Body of pancreas (tissue), 4 donors: Measurements from ENCODE around the gene CHST8. TPM values are rescaled to one million over a fixed set of nuclear protein-coding genes. Genes with fewer than 3 reads are reported as not detected.

Source experiments
- ATAC-seq: fragments of 150-250 bp; one replicate; pipeline ENCODE4 v1.9.1; 2016
- DNase-seq, 4 donors: peaks; one replicate each; pipeline ENCODE4 v3.0.0-alpha.2; 2019
- H3K27ac ChIP-seq, 4 donors: fragments of 200-600 bp; sonication (generic); 1 replicate in 3 of 4; 2 replicates in 1 of 4; pipeline versions ENCODE4 v1.5.1 to v1.6.1; 2016 to 2019; ENCODE audit warnings: mild to moderate bottlenecking in 1 of 4, mixed read lengths in 1 of 4, moderate library complexity in 1 of 4
- H3K27me3 ChIP-seq, 2 donors: fragments of 200-600 bp; sonication (generic); one replicate each; pipeline ENCODE4 v1.6.0; 2016; ENCODE audit warnings: mild to moderate bottlenecking in 1 of 2
- H3K36me3 ChIP-seq, 2 donors: fragments of 200-600 bp; sonication (generic); replicated peaks in 1 of 2; 2 replicates each; pipeline ENCODE4 v1.5.1; 2016; ENCODE audit warnings: low read depth in 2 of 2; ENCODE audit not compliant: insufficient read depth in 1 of 2
- H3K4me1 ChIP-seq: fragments of 200-600 bp; sonication (generic); one replicate; pipeline ENCODE4 v1.6.0; 2016
- H3K4me3 ChIP-seq, 2 donors: fragments of 200-600 bp; sonication (generic); 1 replicate in 1 of 2; 2 replicates in 1 of 2; pipeline ENCODE4 v1.5.1; 2016 to 2019
- H3K9me3 ChIP-seq, 3 donors: fragments of 200-600 bp; sonication (generic); 1 replicate in 2 of 3; 2 replicates in 1 of 3; pipeline ENCODE4 v1.5.1; 2016
- POLR2A ChIP-seq, 3 donors: fragments of 450-650 bp; IDR thresholded peaks; one replicate each; pipeline ENCODE4 v1.6.1; 2016; ENCODE audit warnings: antibody characterized with exemption in 3 of 3, mild to moderate bottlenecking in 2 of 3
- WGBS, 2 donors: methylation state at CpG; one replicate each; pipeline ENCODE4 v1.1.5; 2017; 5-methylcytosine and 5-hydroxymethylcytosine counted together
- intact Hi-C: fragments of 100-400 bp; cut with DNase I; formaldehyde crosslinking; loops from one replicate; pipeline ENCODE4 v1.15.1; 2023
- total RNA-seq, 2 donors: library from RNA; depleted of rRNA; stranded (reverse); fragments of >200 nt; gene quantifications; one replicate each; pipeline ENCODE4 v1.1.0, GENCODE V29; 2016
- TF ChIP-seq, protein P1 (sequence below), 7 experiments: fragments of 450-650 bp in 4 of 7; fragments of 200-600 bp in 3 of 7; sonication (generic) in 3 of 7; IDR thresholded peaks; one replicate each; pipeline ENCODE4 v1.5.1; 2016 to 2019; ENCODE audit warnings: antibody characterized with exemption in 7 of 7

Gene CHST8
- total RNA-seq, 2 donors from 2014 or later = 0.26 TPM; not detected in 1

DNA sequence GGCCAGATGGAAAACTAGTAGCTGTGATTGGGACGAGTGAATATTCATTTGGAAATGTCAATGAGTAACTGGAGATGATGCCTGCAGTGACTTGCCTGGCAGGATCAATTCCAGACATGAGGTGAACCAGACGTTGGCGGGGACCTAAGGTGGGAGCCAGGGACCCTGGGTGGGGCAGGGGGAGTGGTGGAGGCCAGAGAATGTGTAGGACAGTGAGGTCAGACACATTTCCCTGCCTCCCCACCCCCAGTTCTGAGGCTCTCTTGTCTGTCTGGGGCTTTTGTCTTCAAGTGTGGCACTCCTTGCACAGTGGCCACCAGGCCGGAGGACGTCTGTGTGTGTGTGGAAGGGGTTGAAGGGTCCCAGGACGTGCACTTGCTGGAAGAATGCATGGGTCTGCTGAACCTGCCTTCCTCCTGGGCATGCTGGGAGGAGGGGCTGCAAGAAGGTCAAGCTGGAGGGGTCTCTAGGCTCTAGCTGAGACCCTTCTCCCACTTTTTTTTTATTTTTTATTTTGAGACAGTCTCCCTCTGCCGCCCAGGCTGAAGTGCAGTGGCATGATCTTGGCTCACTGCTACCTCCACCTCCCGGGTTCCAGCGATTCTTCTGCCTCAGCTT, 51.6 kb downstream of the CHST8 start:
- 54 to 64% methylated on average over 9 of the region's 9 CpGs for WGBS, 2 donors
- peaks cover 0 to 5% of the 10 kb centered on the region in 2 donors for H3K27me3 ChIP-seq
- no peak for DNase-seq

DNA sequence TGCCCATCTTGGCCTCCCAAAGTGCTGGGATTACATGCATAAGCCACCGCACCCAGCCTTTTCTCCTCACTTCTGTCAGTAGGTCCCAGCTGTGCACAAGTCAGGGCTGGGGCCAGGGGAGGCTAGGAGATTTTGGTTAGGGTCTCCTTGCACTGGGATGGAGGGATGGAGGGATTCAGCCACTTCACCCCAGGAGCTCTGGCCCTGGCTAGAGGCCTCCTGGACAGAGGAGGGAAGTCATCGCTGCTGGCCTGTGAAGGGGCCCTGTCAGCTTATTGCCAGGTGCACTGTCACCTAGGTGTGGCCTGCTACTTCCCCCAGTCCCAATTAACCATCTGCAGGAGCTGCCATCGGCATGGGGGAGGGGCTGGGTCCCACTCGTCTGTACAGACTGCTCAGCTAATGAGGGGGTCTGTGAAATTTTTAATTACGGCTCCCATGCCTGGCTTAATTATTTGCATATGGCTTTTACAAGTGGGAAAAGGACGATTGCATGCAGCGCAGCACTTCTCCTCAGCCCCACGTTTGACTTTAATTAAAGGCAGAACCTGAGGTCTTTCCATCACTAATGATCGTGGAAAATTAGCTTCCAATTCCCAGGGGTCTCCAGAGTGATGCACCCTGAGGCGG, 52.4 kb downstream of the CHST8 start:
- H3K4me3 ChIP-seq = no peak overlapping the region
- TF ChIP-seq POLR2A (IDR thresholded peaks at IDR 0.05) = no peak
- TF ChIP-seq, protein P1, sequence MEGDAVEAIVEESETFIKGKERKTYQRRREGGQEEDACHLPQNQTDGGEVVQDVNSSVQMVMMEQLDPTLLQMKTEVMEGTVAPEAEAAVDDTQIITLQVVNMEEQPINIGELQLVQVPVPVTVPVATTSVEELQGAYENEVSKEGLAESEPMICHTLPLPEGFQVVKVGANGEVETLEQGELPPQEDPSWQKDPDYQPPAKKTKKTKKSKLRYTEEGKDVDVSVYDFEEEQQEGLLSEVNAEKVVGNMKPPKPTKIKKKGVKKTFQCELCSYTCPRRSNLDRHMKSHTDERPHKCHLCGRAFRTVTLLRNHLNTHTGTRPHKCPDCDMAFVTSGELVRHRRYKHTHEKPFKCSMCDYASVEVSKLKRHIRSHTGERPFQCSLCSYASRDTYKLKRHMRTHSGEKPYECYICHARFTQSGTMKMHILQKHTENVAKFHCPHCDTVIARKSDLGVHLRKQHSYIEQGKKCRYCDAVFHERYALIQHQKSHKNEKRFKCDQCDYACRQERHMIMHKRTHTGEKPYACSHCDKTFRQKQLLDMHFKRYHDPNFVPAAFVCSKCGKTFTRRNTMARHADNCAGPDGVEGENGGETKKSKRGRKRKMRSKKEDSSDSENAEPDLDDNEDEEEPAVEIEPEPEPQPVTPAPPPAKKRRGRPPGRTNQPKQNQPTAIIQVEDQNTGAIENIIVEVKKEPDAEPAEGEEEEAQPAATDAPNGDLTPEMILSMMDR (IDR thresholded peaks at IDR 0.05) = no peak
- peaks cover 0 to 5% of the 10 kb centered on the region in 2 donors for H3K27me3 ChIP-seq
- no peaks in the 10 kb centered on the region for H3K4me1 ChIP-seq
- no peaks in the 10 kb centered on the region for H3K36me3 ChIP-seq
- H3K27ac ChIP-seq = no peak overlapping the region
- intact Hi-C loops = no loop called here
- no peak for DNase-seq
- 47 to 54% methylated on average over 10 of the region's 10 CpGs for WGBS, 2 donors
- ATAC-seq = no peak
- no peaks in the 10 kb centered on the region for H3K9me3 ChIP-seq

More for the DNA sequence above, 51.6 kb downstream of the CHST8 start:
- no peaks in the 10 kb centered on the region for H3K4me1 ChIP-seq
- H3K9me3 ChIP-seq = no peaks in the 10 kb centered on the region
- intact Hi-C loops = no loop called here
- H3K36me3 ChIP-seq = no peaks in the 10 kb centered on the region
- TF ChIP-seq POLR2A (IDR thresholded peaks at IDR 0.05) = no peak
- TF ChIP-seq, protein P1 (IDR thresholded peaks at IDR 0.05) = no peak
- ATAC-seq = no peak
- H3K27ac ChIP-seq = no peak overlapping the region
- H3K4me3 ChIP-seq = no peak overlapping the region

- no peak overlapping the region for H3K4me3 ChIP-seq
- no peak overlapping the region for H3K27ac ChIP-seq
- intact Hi-C loops = no loop called here
- TF ChIP-seq, protein P1 (IDR thresholded peaks at IDR 0.05) = no peak
- no peak for TF ChIP-seq POLR2A (IDR thresholded peaks at IDR 0.05)
- ATAC-seq (no peak), DNase-seq (no peak)
- no peaks in the 10 kb centered on the region for H3K9me3 ChIP-seq
- H3K36me3 ChIP-seq = no peaks in the 10 kb centered on the region
- peaks cover 0 to 5% of the 10 kb centered on the region in 2 donors for H3K27me3 ChIP-seq
- no peaks in the 10 kb centered on the region for H3K4me1 ChIP-seq
- WGBS, 2 donors = 48 to 54% methylated on average over 5 to 10 of the region's 10 CpGs
Observed at GRCh38 chr19:33674626-33675367, 53.0 kb downstream of the CHST8 start.

DNA sequence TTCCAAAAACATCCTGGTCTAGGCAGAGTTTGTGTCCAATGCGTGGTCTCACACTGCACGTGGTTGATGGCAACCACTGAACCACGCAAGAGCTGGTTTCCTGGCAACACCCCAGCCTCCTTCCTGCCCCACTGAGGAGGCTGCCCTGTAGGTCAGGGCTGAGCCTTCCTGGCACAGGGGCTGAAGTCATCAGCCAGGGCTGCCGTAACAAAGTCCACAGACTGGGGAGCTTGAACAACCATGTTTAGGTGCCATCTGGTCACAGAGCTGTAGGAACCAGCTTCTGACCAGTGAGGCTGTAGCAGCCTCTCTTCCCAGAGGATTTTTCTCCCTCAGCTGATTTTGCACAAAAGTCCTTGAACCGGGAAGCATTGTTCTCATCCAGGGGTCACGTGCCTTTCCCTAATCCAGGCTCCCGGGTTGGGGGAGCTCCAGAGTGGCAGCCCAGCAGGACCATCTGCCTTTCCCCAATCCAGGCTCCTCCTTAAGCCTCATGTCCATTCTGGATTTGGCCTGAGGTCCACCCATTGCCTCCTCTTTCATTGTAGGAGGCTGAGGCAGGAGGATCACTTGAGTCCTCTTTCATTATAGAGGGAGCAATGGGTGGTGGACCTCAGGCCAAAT, 53.9 kb downstream of the CHST8 start:
- no peak overlapping the region for H3K27ac ChIP-seq
- intact Hi-C loops = no loop called here
- no peaks in the 10 kb centered on the region for H3K4me1 ChIP-seq
- no peaks in the 10 kb centered on the region for H3K9me3 ChIP-seq
- TF ChIP-seq, protein P1 (IDR thresholded peaks at IDR 0.05) = no peak
- no peak for TF ChIP-seq POLR2A (IDR thresholded peaks at IDR 0.05)
- 27 to 43% methylated on average over 5 to 7 of the region's 7 CpGs for WGBS, 2 donors
- ATAC-seq (no peak), DNase-seq (peak in 1 of 4 donors; percentile 18)
- no peaks in the 10 kb centered on the region for H3K36me3 ChIP-seq
- H3K4me3 ChIP-seq = no peak overlapping the region
- H3K27me3 ChIP-seq = peaks cover 0 to 3% of the 10 kb centered on the region in 2 donors
